KMS-11 (cell line): ENCODE results near the gene STX16.

ENCODE experiments used
- H2AFZ ChIP-seq: fragments of 200-600 bp; sonication (generic); 2 replicates; pipeline ENCODE4 v1.6.1; 2016; ENCODE audit warnings: antibody characterized with exemption, mixed run types, low read depth
- H3K27ac ChIP-seq: fragments of 200-600 bp; sonication (generic); 2 replicates; pipeline ENCODE4 v1.6.1; 2016; ENCODE audit warnings: mild to moderate bottlenecking, mixed run types
- H3K27me3 ChIP-seq: fragments of 200-600 bp; sonication (generic); 2 replicates; pipeline ENCODE4 v1.6.1; 2017; ENCODE audit warnings: mild to moderate bottlenecking, low read depth, mixed run types, moderate library complexity; ENCODE audit not compliant: insufficient read depth
- H3K36me3 ChIP-seq: fragments of 200-600 bp; sonication (generic); 2 replicates; pipeline ENCODE4 v1.6.1; 2017; ENCODE audit warnings: mild to moderate bottlenecking, mixed run types; ENCODE audit not compliant: insufficient read depth
- H3K4me1 ChIP-seq: fragments of 200-600 bp; sonication (generic); 2 replicates; pipeline ENCODE4 v1.6.1; 2016; ENCODE audit warnings: mild to moderate bottlenecking, low read depth, mixed run types; ENCODE audit not compliant: poor library complexity, severe bottlenecking
- H3K4me2 ChIP-seq: fragments of 200-600 bp; sonication (generic); 2 replicates; pipeline ENCODE4 v1.7.0; 2016; ENCODE audit warnings: mild to moderate bottlenecking, mixed run types
- H3K4me3 ChIP-seq: fragments of 200-600 bp; sonication (generic); IDR thresholded peaks from 2 replicates; pipeline ENCODE4 v1.6.1; 2017; ENCODE audit warnings: low read depth, low read length, mixed read lengths; ENCODE audit not compliant: insufficient read depth
- H3K79me2 ChIP-seq: fragments of 200-600 bp; sonication (generic); 2 replicates; pipeline ENCODE4 v1.6.1; 2016; ENCODE audit warnings: low read depth, mixed run types; ENCODE audit not compliant: insufficient read depth
- H3K9ac ChIP-seq: fragments of 200-600 bp; sonication (generic); 2 replicates; pipeline ENCODE4 v1.6.1; 2016; ENCODE audit warnings: mild to moderate bottlenecking, mixed run types
- H4K20me1 ChIP-seq: fragments of 200-600 bp; sonication (generic); 2 replicates; pipeline ENCODE4 v1.6.1; 2016; ENCODE audit warnings: mild to moderate bottlenecking, mixed run types; ENCODE audit not compliant: insufficient read depth
- CTCF ChIP-seq: fragments of 200-600 bp; sonication (generic); conservative IDR thresholded peaks from 2 replicates; pipeline ENCODE4 v1.6.1; 2017; ENCODE audit warnings: low read depth, mild to moderate bottlenecking, antibody characterized with exemption, low read length, moderate library complexity, mixed read lengths

STX16 gene

GRCh38 chr20:58695895-58696375 is 44.9 kb downstream of the STX16 start:
- no peak for TF ChIP-seq CTCF
- H3K36me3 ChIP-seq, result no peaks in the 10 kb centered on the region

GRCh38 chr20:58696411-58696961 is 45.4 kb downstream of the STX16 start:
- no peaks in the 10 kb centered on the region for H3K36me3 ChIP-seq
- no peak overlapping the region for H3K9ac ChIP-seq
- H4K20me1 ChIP-seq, result no peaks in the 10 kb centered on the region
- H3K79me2 ChIP-seq, result no peaks in the 10 kb centered on the region
- H3K27ac ChIP-seq, result no peak overlapping the region
- H2AFZ ChIP-seq, result no peak overlapping the region
- no peak overlapping the region for H3K4me2 ChIP-seq
- no peaks in the 10 kb centered on the region for H3K27me3 ChIP-seq
- no peak overlapping the region for H3K4me3 ChIP-seq
- peaks cover 3% of the 10 kb centered on the region for H3K4me1 ChIP-seq
- no peak for TF ChIP-seq CTCF

More at GRCh38 chr20:58695895-58696375, 44.9 kb downstream of the STX16 start:
- Histone ChIP-seq H3K27me3 (no peaks in the 10 kb centered on the region), H4K20me1 (no peaks in the 10 kb centered on the region), H2AFZ (no peak overlapping the region), H3K4me2 (no peak overlapping the region), H3K9ac (no peak overlapping the region), H3K4me1 (peaks cover 3% of the 10 kb centered on the region), H3K79me2 (no peaks in the 10 kb centered on the region), H3K4me3 (no peak overlapping the region), H3K27ac (no peak overlapping the region)

- Histone ChIP-seq H4K20me1 (no peaks in the 10 kb centered on the region), H3K4me1 (peaks cover 3% of the 10 kb centered on the region), H3K79me2 (no peaks in the 10 kb centered on the region), H2AFZ (no peak overlapping the region), H3K9ac (no peak overlapping the region), H3K4me3 (no peak overlapping the region), H3K36me3 (no peaks in the 10 kb centered on the region), H3K27me3 (no peaks in the 10 kb centered on the region), H3K4me2 (no peak overlapping the region), H3K27ac (no peak overlapping the region)
- no peak for TF ChIP-seq CTCF
Observed at GRCh38 chr20:58697201-58697866, 46.3 kb downstream of the STX16 start.

GRCh38 chr20:58697867-58698703 is 47.0 kb downstream of the STX16 start:
- Histone ChIP-seq H3K79me2 (no peaks in the 10 kb centered on the region), H3K9ac (no peak overlapping the region), H3K36me3 (no peaks in the 10 kb centered on the region), H4K20me1 (no peaks in the 10 kb centered on the region), H3K4me2 (no peak overlapping the region), H3K4me3 (no peak overlapping the region), H3K27ac (no peak overlapping the region), H2AFZ (no peak overlapping the region), H3K27me3 (no peaks in the 10 kb centered on the region), H3K4me1 (peaks cover 3% of the 10 kb centered on the region)
- no peak for TF ChIP-seq CTCF
